Right atrium auricular region (tissue), 2 donors: Measurements from ENCODE around the gene LMNA. TPM values are rescaled to one million over a fixed set of nuclear protein-coding genes. Genes with fewer than 3 reads are reported as not detected.

ENCODE experiments used
- DNase-seq: peaks from one replicate; pipeline ENCODE4 v3.0.0-alpha.2; 2019; ENCODE audit warnings: low spot score
- H3K27ac ChIP-seq, 2 donors: fragments of 200-600 bp; sonication (generic); 1 replicate in 1 of 2; 2 replicates in 1 of 2; pipeline ENCODE4 v1.5.1; 2016 to 2019
- H3K27me3 ChIP-seq, 2 donors: fragments of 200-600 bp; sonication (generic); one replicate each; pipeline versions ENCODE4 v1.5.1 to v1.6.0; 2017 to 2019
- H3K36me3 ChIP-seq: fragments of 200-600 bp; sonication (generic); one replicate; pipeline ENCODE4 v1.5.1; 2016
- H3K4me1 ChIP-seq, 2 donors: fragments of 200-600 bp; sonication (generic); one replicate each; pipeline versions ENCODE4 v1.5.1 to v1.6.0; 2017 to 2019
- H3K4me3 ChIP-seq, 2 donors: fragments of 200-600 bp; sonication (generic); 1 replicate in 1 of 2; 2 replicates in 1 of 2; pipeline ENCODE4 v1.5.1; 2017 to 2019; ENCODE audit warnings: mild to moderate bottlenecking in 1 of 2, moderate library complexity in 1 of 2
- H3K9me3 ChIP-seq, 2 donors: fragments of 200-600 bp; sonication (generic); one replicate each; pipeline ENCODE4 v1.5.1; 2019
- CTCF ChIP-seq, 2 donors: fragments of 200-600 bp; sonication (generic); IDR thresholded peaks; one replicate each; pipeline ENCODE4 v1.5.1; 2019; ENCODE audit warnings: antibody characterized with exemption in 2 of 2
- total RNA-seq, 2 donors: library from RNA; depleted of rRNA; stranded (reverse); fragments of >200 nt; gene quantifications; one replicate each; pipeline ENCODE4 v1.1.0, GENCODE V29; 2016

Gene LMNA
- total RNA-seq, 2 donors from 2014 or later = 258 to 273 TPM

GRCh38 chr1:156144742-156145141, 30.2 kb downstream of the LMNA start:
- DNase-seq = no peak
- H3K36me3 ChIP-seq = peaks cover 5% of the 10 kb centered on the region
- no peak overlapping the region for H3K27ac ChIP-seq
- H3K4me1 ChIP-seq = peaks cover 0 to 42% of the 10 kb centered on the region in 2 donors
- H3K27me3 ChIP-seq = no peaks in the 10 kb centered on the region
- no peak overlapping the region for H3K4me3 ChIP-seq
- H3K9me3 ChIP-seq = no peaks in the 10 kb centered on the region
- TF ChIP-seq CTCF (IDR thresholded peaks at IDR 0.05) = no peak

GRCh38 chr1:156145650-156146019, 31.1 kb downstream of the LMNA start:
- no peaks in the 10 kb centered on the region for H3K36me3 ChIP-seq
- no peak for TF ChIP-seq CTCF (IDR thresholded peaks at IDR 0.05)
- peak overlapping the region in 1 of 2 donors; percentile 23 for H3K27ac ChIP-seq
- H3K9me3 ChIP-seq = no peaks in the 10 kb centered on the region
- H3K4me3 ChIP-seq = no peak overlapping the region
- H3K27me3 ChIP-seq = no peaks in the 10 kb centered on the region
- peaks cover 0 to 34% of the 10 kb centered on the region in 2 donors for H3K4me1 ChIP-seq
- DNase-seq = no peak

DNA sequence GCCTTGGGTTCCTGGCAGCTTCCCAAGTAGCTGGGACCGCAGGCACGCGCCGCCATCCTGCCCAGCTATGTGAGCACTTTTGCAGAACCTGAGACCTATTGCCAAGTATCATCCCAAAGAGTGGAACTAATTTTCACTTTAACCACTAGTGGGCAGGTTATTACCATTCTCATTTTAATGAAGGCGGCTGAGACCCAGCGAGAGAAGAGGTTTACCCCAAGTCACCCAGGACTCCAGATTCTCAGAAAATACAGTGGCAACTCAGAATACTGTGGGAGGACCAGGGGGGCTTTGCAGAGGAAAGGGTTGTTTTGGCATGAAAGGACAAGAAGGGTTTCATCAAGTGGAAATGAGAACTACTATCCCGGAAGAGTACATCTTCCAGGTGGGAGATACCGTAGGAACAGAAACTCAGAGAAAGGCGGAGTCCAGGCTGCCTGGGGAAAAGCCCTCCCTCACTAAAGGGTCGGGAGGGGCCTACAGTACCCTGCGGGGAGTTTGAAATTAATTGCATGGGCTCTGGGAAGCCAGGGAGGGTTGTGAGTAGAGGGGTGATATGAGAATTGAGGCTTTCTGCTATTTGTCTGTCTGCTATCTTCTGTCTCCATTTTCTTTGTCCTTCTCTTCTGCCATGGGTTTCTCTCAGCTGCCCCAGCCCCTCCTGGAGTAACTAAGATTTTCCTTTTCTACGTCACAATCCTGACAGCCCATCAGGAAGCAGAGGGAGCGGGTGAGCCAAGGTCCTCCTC, 31.7 kb downstream of the LMNA start:
- Histone ChIP-seq H3K36me3 (no peaks in the 10 kb centered on the region), H3K27ac (no peak overlapping the region), H3K9me3 (no peaks in the 10 kb centered on the region), H3K4me3 (peak overlapping the region in 1 of 2 donors; percentile 8), H3K4me1 (peaks cover 0 to 29% of the 10 kb centered on the region in 2 donors), H3K27me3 (no peaks in the 10 kb centered on the region)
- TF ChIP-seq CTCF (IDR thresholded peaks at IDR 0.05) = peak; percentile 50 to 81
- DNase-seq = peak; percentile 73

DNA sequence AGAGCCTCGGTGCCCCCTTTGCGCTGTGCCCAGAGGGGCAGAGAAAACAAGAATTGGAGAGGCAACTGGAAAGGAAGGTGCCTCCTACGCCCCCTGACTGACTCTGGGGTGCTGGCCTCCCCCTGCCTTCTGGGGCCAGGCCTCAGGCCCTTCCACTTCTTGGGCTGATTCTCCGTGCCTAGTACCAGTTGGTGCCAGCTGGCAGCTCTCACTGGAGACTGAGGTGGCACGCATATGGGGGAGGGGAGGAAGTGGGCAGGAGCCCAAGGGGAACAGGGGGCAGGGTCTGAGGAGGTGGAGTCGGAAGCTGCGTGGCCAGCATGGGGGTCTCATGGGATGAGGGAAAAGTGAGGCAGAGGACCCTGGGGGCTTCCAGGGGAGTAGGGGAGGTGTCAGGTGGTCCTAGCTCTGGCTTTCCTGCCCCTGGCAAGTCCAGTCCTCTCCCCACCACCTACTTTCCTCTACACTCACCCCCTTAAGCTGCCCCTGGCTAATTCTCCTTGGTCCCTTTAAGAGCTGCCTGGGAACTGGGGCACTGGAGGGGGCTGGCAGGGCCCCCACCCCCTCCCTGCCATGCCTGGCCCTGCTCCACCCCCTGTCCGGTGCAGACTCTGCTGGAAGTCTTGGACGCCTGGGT, 32.4 kb downstream of the LMNA start:
- DNase-seq = no peak
- no peaks in the 10 kb centered on the region for H3K27me3 ChIP-seq
- no peak overlapping the region for H3K27ac ChIP-seq
- no peak for TF ChIP-seq CTCF (IDR thresholded peaks at IDR 0.05)
- H3K36me3 ChIP-seq = no peaks in the 10 kb centered on the region
- H3K4me1 ChIP-seq = peaks cover 0 to 22% of the 10 kb centered on the region in 2 donors
- H3K9me3 ChIP-seq = no peaks in the 10 kb centered on the region
- H3K4me3 ChIP-seq = no peak overlapping the region

DNA sequence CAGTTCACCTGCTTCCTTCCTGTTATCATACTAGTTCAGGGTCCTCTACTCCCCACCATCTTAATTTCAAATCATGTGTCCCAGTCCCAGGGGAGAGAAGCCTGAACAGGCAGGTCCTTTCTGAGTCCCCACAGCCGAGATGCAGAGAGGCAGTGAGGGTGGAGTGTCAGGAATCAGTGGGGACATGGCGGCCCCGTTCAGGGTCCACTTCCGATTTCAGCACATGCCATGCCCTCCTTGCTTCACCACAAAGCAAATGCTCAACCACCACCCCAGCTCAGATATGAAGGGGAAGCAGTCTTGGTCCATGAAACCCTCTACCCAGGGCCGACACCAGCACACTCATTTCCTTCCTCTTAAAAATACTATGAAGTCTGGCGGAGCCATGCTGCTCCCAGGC, 33.7 kb downstream of the LMNA start:
- no peak for TF ChIP-seq CTCF (IDR thresholded peaks at IDR 0.05)
- Histone ChIP-seq H3K4me3 (no peak overlapping the region), H3K27me3 (no peaks in the 10 kb centered on the region), H3K4me1 (peaks cover 0 to 22% of the 10 kb centered on the region in 2 donors), H3K27ac (no peak overlapping the region), H3K36me3 (no peaks in the 10 kb centered on the region), H3K9me3 (no peaks in the 10 kb centered on the region)
- DNase-seq = no peak
